PC-3 (cell line): ENCODE data around the gene MYO9A.

Source experiments
- CTCF ChIP-seq: fragments of 300-600 bp; sonication (generic); conservative IDR thresholded peaks from 2 replicates; pipeline ENCODE4 v1.5.1; 2017; ENCODE audit warnings: antibody characterized with exemption, low read depth, mild to moderate bottlenecking, low read length
- EZH2 ChIP-seq: fragments of 300-600 bp; sonication (generic); IDR thresholded peaks from one replicate; pipeline ENCODE4 v1.6.1; 2017; ENCODE audit warnings: antibody characterized with exemption, mild to moderate bottlenecking, low read length; ENCODE audit not compliant: unreplicated experiment
- EZH2phosphoT487 ChIP-seq: fragments of 300-600 bp; sonication (generic); IDR thresholded peaks from 2 replicates; pipeline ENCODE4 v1.6.1; 2018; ENCODE audit warnings: mild to moderate bottlenecking, antibody characterized with exemption, low read length, borderline replicate concordance

- TF ChIP-seq CTCF (no peak), EZH2 (no peak), EZH2phosphoT487 (no peak)
Observed at GRCh38 chr15:72062319-72062718, 55.6 kb downstream of the MYO9A start.
